OCI-LY1 (cell line): ENCODE data around the gene RBM11.

Experiments
- H2AFZ ChIP-seq: fragments of 200-600 bp; sonication (generic), shearing (Covaris generic); 2 replicates; pipeline ENCODE4 v1.6.0; 2014; ENCODE audit warnings: antibody characterized with exemption, mild to moderate bottlenecking, low read length
- H3F3A ChIP-seq: fragments of 200-600 bp; sonication (generic), shearing (Covaris generic); 2 replicates; pipeline ENCODE4 v1.6.0; 2014; ENCODE audit warnings: mild to moderate bottlenecking, antibody characterized with exemption, low read length, moderate library complexity; ENCODE audit not compliant: insufficient read depth
- H3K27ac ChIP-seq: fragments of 200-600 bp; sonication (generic); 2 replicates; pipeline ENCODE4 v1.5.1; 2014; ENCODE audit warnings: low read length, mixed run types, mild to moderate bottlenecking, low read depth; ENCODE audit not compliant: poor library complexity, severe bottlenecking
- H3K27me3 ChIP-seq: fragments of 200-600 bp; sonication (generic); 2 replicates; pipeline ENCODE4 v1.6.0; 2014; ENCODE audit warnings: antibody characterized with exemption, mild to moderate bottlenecking, low read length, moderate library complexity; ENCODE audit not compliant: insufficient read depth
- H3K36me3 ChIP-seq: fragments of 200-600 bp; sonication (generic); 2 replicates; pipeline ENCODE4 v1.6.1; 2014; ENCODE audit warnings: mild to moderate bottlenecking, antibody characterized with exemption, low read length, moderate library complexity, mixed read lengths; ENCODE audit not compliant: insufficient read depth
- H3K4me1 ChIP-seq: fragments of 200-600 bp; sonication (generic); 2 replicates; pipeline ENCODE4 v1.5.1; 2014; ENCODE audit warnings: mild to moderate bottlenecking, low read length, moderate library complexity; ENCODE audit not compliant: insufficient read depth, severe bottlenecking
- H3K4me2 ChIP-seq: fragments of 200-600 bp; sonication (generic), shearing (Covaris generic); 2 replicates; pipeline ENCODE4 v1.6.1; 2014; ENCODE audit warnings: low read length
- H3K4me3 ChIP-seq: fragments of 200-600 bp; sonication (generic); 2 replicates; pipeline ENCODE4 v1.5.1; 2014; ENCODE audit warnings: low read length, low read depth, mild to moderate bottlenecking, mixed read lengths; ENCODE audit not compliant: poor library complexity, severe bottlenecking
- H3K79me2 ChIP-seq: fragments of 200-600 bp; shearing (Covaris generic); 2 replicates; pipeline ENCODE4 v1.6.1; 2016; ENCODE audit warnings: mixed run types, low read length, mixed read lengths; ENCODE audit not compliant: insufficient read depth
- H3K9ac ChIP-seq: fragments of 200-600 bp; sonication (generic), shearing (Covaris generic); 2 replicates; pipeline ENCODE4 v1.6.1; 2014; ENCODE audit warnings: mild to moderate bottlenecking, low read length, mixed read lengths
- H3K9me2 ChIP-seq: fragments of 200-600 bp; sonication (generic), shearing (Covaris generic); 2 replicates; pipeline ENCODE4 v1.6.1; 2014; ENCODE audit warnings: low read depth, mild to moderate bottlenecking, low read length, mixed read lengths
- H3K9me3 ChIP-seq: fragments of 200-600 bp; shearing (Covaris generic); 2 replicates; pipeline ENCODE4 v1.6.1; 2014; ENCODE audit warnings: low read length, mixed read lengths
- H4K20me1 ChIP-seq: fragments of 200-600 bp; sonication (generic), shearing (Covaris generic); 2 replicates; pipeline ENCODE4 v1.6.0; 2016; ENCODE audit warnings: mild to moderate bottlenecking, low read length; ENCODE audit not compliant: insufficient read depth
- EZH2 ChIP-seq: fragments of 200-600 bp; sonication (generic), shearing (Covaris generic); IDR thresholded peaks from 2 replicates; pipeline ENCODE4 v1.8.0; 2017; ENCODE audit warnings: borderline replicate concordance, mixed run types, mild to moderate bottlenecking, antibody characterized with exemption, low read length, moderate library complexity, mixed read lengths
- TF ChIP-seq, protein P1 (sequence below): fragments of 200-600 bp; sonication (generic), shearing (Covaris generic); IDR thresholded peaks from 2 replicates; pipeline ENCODE4 v1.5.1; 2017; ENCODE audit warnings: mild to moderate bottlenecking, antibody characterized with exemption, low read length, moderate library complexity, mixed read lengths

Gene RBM11

DNA sequence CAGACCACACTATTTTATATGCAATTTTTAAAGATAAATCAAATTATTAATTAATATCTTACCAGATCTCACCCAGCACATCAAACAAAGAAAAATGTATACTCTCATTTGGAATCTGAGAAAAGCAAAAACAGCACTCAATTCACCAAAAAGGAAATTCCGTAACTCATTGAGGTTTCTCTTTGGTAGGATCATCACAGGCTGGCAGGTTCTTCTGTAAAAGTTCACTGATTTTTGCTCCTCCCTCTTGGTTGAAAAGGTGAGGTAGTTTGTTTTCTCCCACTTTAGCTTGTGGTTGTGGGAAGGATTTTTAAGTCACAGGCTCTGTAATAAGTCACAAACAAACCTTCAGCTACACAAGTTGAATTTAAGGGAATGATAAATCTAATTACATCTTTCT lies 5.2 kb upstream of the RBM11 start, which contains the start of gene LIPI:
Gene LIPI (minus strand): TSS at position 218 of the 400 bp plus-strand sequence. CDS start 110 bp downstream, at position 108.
- Histone ChIP-seq H3K79me2 (no peaks in the 10 kb centered on the region), H3K9ac (no peak within 1 kb of the TSS), H3F3A (no peaks in the 10 kb centered on the region; the same call in 1 of the 2 replicates), H3K4me3 (no peak within 1 kb of the TSS), H3K9me3 (no peaks in the 10 kb centered on the region), H3K36me3 (no peaks in the 10 kb centered on the region), H3K4me1 (no peaks in the 10 kb centered on the region), H3K27ac (no peak within 1 kb of the TSS), H4K20me1 (no peaks in the 10 kb centered on the region), H3K9me2 (no peaks in the 10 kb centered on the region), H3K27me3 (no peaks in the 10 kb centered on the region), H2AFZ (no peak within 1 kb of the TSS), H3K4me2 (no peak within 1 kb of the TSS)
- no peak for TF ChIP-seq EZH2
- TF ChIP-seq, protein P1, sequence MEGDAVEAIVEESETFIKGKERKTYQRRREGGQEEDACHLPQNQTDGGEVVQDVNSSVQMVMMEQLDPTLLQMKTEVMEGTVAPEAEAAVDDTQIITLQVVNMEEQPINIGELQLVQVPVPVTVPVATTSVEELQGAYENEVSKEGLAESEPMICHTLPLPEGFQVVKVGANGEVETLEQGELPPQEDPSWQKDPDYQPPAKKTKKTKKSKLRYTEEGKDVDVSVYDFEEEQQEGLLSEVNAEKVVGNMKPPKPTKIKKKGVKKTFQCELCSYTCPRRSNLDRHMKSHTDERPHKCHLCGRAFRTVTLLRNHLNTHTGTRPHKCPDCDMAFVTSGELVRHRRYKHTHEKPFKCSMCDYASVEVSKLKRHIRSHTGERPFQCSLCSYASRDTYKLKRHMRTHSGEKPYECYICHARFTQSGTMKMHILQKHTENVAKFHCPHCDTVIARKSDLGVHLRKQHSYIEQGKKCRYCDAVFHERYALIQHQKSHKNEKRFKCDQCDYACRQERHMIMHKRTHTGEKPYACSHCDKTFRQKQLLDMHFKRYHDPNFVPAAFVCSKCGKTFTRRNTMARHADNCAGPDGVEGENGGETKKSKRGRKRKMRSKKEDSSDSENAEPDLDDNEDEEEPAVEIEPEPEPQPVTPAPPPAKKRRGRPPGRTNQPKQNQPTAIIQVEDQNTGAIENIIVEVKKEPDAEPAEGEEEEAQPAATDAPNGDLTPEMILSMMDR = no peak

DNA sequence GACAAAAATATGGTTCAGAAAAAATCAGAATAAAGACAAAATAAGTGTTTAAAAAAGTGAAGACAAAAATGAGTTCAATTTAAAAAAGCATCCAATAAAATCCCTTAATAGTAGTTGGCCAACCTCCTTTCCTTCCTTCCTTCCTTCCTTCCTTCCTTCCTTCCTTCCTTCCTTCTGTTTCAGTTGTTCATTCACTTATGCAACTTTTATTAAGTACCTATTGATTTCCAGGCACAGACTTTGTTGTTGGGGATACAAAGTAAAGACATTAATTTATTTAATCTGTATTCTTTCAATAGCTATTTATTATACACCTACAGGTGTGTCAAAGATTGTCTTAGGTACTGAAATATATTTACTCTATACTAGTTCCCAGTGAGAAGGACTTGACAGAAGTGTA lies 2.8 kb upstream of the RBM11 start:
- no peaks in the 10 kb centered on the region for H3K36me3 ChIP-seq
- TF ChIP-seq, protein P1 = no peak
- no peak for TF ChIP-seq EZH2

DNA sequence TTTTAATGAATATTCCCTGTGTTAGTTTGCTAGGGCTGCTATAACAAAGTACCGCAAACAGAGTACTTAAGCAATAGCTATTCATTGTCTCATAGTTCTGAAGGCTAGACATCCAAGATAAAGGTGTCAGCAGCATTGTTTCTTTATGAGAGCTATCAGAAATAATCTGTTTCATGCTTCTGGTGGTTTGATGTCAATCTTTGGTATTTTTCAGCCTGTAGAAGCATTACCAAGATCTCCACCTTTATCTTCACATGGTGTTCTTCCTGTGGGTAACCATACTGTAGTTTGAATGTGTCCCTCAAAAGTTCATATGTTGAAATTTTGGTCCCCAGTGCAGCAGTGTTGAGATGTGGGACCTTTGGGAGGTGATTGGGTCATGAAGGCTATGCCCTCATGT lies 7.4 kb downstream of the RBM11 start:
- Histone ChIP-seq H3K9ac (no peak overlapping the region), H3K27ac (no peak overlapping the region), H3K9me2 (no peaks in the 10 kb centered on the region), H4K20me1 (no peaks in the 10 kb centered on the region), H2AFZ (no peak overlapping the region), H3K4me2 (no peak overlapping the region), H3K79me2 (no peaks in the 10 kb centered on the region), H3K4me3 (no peak overlapping the region), H3K27me3 (no peaks in the 10 kb centered on the region), H3K9me3 (no peaks in the 10 kb centered on the region), H3K4me1 (no peaks in the 10 kb centered on the region), H3K36me3 (peaks cover 10% of the 10 kb centered on the region), H3F3A (no peaks in the 10 kb centered on the region)
- TF ChIP-seq, protein P1 = no peak
- no peak for TF ChIP-seq EZH2

More for the DNA sequence above, 2.8 kb upstream of the RBM11 start:
- H3K4me2 ChIP-seq = no peak overlapping the region
- H3K9me2 ChIP-seq = no peaks in the 10 kb centered on the region
- H3K9ac ChIP-seq = no peak overlapping the region
- no peak overlapping the region for H3K27ac ChIP-seq
- H3K4me3 ChIP-seq = no peak overlapping the region
- H3K4me1 ChIP-seq = peaks cover 9% of the 10 kb centered on the region
- no peaks in the 10 kb centered on the region for H3K27me3 ChIP-seq
- no peaks in the 10 kb centered on the region for H3K9me3 ChIP-seq
- no peaks in the 10 kb centered on the region for H3K79me2 ChIP-seq
- no peaks in the 10 kb centered on the region for H4K20me1 ChIP-seq
- no peak overlapping the region for H2AFZ ChIP-seq
- H3F3A ChIP-seq = no peaks in the 10 kb centered on the region; the same call in 1 of the 2 replicates
